ENCODE data around the gene ILF2. TPM values are rescaled to one million over a fixed set of nuclear protein-coding genes. Genes with fewer than 3 reads are reported as not detected.

ILF2 gene
- total and polyA plus RNA-seq, 2 experiments from 2014 or later = 173 to 178 TPM

DNA sequence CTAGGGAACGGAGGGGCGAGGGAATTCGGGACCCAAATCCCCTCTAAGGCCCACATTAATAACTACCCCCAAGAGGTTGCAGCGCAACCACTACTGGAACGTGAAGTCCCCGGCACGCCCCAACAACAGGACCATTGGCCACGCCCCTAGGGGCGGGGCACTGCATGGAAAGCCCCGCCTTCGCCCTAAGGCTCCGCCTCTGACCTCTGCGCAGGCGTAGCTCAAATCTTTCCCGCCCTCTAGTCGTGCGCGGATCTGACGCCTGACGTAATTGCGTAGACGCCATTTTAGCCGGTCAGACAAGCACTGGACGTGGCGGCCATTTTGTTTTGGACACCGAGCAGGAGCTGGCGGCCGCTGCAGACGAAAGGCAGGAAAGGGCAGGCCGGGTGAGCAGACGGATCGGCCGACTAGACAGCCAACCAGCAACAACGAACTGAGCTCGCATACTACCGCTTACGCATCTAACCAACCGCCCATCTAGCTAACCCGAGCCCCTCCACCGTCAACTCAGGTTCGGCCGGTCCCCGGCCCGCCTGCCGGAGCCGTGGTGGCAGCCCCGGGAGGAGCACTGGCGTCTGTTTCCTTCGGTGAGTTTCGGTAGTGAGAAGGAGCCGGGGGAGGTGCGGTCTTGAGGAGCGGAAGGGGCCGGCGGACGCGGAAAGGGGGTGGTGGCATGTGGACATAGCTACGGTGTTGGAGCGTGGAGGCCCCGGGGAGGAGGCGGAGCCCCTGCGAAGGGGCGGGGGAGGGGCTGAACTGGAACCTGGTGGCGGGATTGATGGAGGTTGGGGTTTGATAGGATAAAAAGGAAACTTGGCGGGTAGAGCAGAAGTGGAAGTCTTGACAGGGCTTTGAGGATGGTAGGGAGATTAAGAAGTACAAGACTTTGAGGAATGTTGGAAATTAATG, 36.8 kb downstream of the ILF2 start, which contains the start of gene CHTOP:
CHTOP (plus strand) TSS at position 313 of the 912 bp plus-strand sequence. CDS start 2,523 bp downstream, outside the sequence.
- H3K4me3 ChIP-seq = peak within 1 kb of the TSS; percentile 65
- peaks cover 36% of the 10 kb centered on the region for H4K20me1 ChIP-seq (ENCODE audit: insufficient read depth, poor library complexity, severe bottlenecking)
- no peaks in the 10 kb centered on the region for H3K9me3 ChIP-seq (ENCODE audit: low read depth)
- WGBS (ENCODE audit: low lambda C conversion rate, missing lambda C conversion rate) = 2% methylated on average over 65 of the region's 65 CpGs
- H3K4me2 ChIP-seq = peak within 1 kb of the TSS; percentile 84
- H3K36me3 ChIP-seq (replicated peaks; ENCODE audit: insufficient read depth, low read depth) = no peaks in the 10 kb centered on the region
- no peaks in the 10 kb centered on the region for H3K9me2 ChIP-seq (replicated peaks; ENCODE audit: insufficient read depth)
- no peaks in the 10 kb centered on the region for H3K27me3 ChIP-seq
- peak within 1 kb of the TSS; percentile 36 for H2AFZ ChIP-seq
- DNase-seq (ENCODE audit: low spot score) = peak; percentile 99
- peak within 1 kb of the TSS; percentile 99 for H3K27ac ChIP-seq
- H3K4me1 ChIP-seq (ENCODE audit: insufficient read depth) = peaks cover 21% of the 10 kb centered on the region
- H3K79me2 ChIP-seq = peaks cover 47% of the 10 kb centered on the region
- TF ChIP-seq EZH2phosphoT487 (IDR thresholded peaks at IDR 0.05; ENCODE audit: low read depth, severe bottlenecking, unreplicated experiment) (no peak), EZH2 (IDR thresholded peaks at IDR 0.05; ENCODE audit: borderline replicate concordance) (no peak)
- TF ChIP-seq, protein P1, sequence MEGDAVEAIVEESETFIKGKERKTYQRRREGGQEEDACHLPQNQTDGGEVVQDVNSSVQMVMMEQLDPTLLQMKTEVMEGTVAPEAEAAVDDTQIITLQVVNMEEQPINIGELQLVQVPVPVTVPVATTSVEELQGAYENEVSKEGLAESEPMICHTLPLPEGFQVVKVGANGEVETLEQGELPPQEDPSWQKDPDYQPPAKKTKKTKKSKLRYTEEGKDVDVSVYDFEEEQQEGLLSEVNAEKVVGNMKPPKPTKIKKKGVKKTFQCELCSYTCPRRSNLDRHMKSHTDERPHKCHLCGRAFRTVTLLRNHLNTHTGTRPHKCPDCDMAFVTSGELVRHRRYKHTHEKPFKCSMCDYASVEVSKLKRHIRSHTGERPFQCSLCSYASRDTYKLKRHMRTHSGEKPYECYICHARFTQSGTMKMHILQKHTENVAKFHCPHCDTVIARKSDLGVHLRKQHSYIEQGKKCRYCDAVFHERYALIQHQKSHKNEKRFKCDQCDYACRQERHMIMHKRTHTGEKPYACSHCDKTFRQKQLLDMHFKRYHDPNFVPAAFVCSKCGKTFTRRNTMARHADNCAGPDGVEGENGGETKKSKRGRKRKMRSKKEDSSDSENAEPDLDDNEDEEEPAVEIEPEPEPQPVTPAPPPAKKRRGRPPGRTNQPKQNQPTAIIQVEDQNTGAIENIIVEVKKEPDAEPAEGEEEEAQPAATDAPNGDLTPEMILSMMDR (IDR thresholded peaks at IDR 0.05; ENCODE audit: poor library complexity) = no peak

DNA sequence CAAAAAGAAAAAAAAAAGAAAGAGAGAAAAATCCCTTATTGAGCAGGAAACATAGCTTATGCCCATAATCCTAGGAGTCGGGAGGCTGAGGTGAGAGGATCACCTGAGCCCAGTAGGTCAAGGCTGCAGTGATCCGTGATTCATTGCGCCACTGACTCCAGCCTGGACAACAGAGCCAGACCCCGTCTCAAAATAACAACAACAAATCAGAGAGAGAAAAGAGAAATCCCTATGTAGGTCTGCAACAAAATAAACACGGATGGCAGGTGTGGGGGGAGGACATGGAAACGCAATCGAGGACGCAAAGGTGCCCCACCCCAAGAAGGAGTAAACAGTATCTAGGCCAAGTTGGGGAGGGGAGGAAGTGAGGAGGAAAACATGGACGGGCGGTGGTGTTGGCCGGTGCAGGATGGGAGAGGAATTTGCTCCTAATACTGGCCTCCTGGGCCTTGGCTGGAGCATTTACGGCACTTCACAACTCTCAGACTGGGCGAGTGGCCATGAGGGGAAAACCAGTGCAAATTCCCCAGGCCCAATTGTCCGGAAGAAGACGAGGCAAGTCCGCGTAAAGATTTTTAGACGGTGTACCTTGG, 37.5 kb downstream of the ILF2 start:
- H3K36me3 ChIP-seq (replicated peaks; ENCODE audit: insufficient read depth, low read depth) = no peaks in the 10 kb centered on the region
- H3K9me2 ChIP-seq (replicated peaks; ENCODE audit: insufficient read depth) = no peaks in the 10 kb centered on the region
- no peak overlapping the region for H2AFZ ChIP-seq
- 67% methylated on average over 18 of the region's 18 CpGs for WGBS (ENCODE audit: low lambda C conversion rate, missing lambda C conversion rate)
- H3K9me3 ChIP-seq (ENCODE audit: low read depth) = no peaks in the 10 kb centered on the region
- no peak for DNase-seq (ENCODE audit: low spot score)
- H3K79me2 ChIP-seq = peaks cover 39% of the 10 kb centered on the region
- TF ChIP-seq EZH2phosphoT487 (IDR thresholded peaks at IDR 0.05; ENCODE audit: low read depth, severe bottlenecking, unreplicated experiment) = no peak
- H3K4me3 ChIP-seq = no peak overlapping the region
- H3K4me1 ChIP-seq (ENCODE audit: insufficient read depth) = peaks cover 21% of the 10 kb centered on the region
- H3K27ac ChIP-seq = peak overlapping the region; percentile 50
- peaks cover 31% of the 10 kb centered on the region for H4K20me1 ChIP-seq (ENCODE audit: insufficient read depth, poor library complexity, severe bottlenecking)
- no peaks in the 10 kb centered on the region for H3K27me3 ChIP-seq
- peak overlapping the region; percentile 49 for H3K4me2 ChIP-seq

- peaks cover 23% of the 10 kb centered on the region for H3K79me2 ChIP-seq
- H3K27ac ChIP-seq = peak overlapping the region; percentile 40
- TF ChIP-seq, protein P1 (IDR thresholded peaks at IDR 0.05; ENCODE audit: poor library complexity) = no peak
- no peaks in the 10 kb centered on the region for H3K36me3 ChIP-seq (replicated peaks; ENCODE audit: insufficient read depth, low read depth)
- no peak overlapping the region for H3K4me2 ChIP-seq
- no peak for DNase-seq (ENCODE audit: low spot score)
- H2AFZ ChIP-seq = no peak overlapping the region
- peaks cover 20% of the 10 kb centered on the region for H4K20me1 ChIP-seq (ENCODE audit: insufficient read depth, poor library complexity, severe bottlenecking)
- H3K4me3 ChIP-seq = no peak overlapping the region
- no peaks in the 10 kb centered on the region for H3K9me3 ChIP-seq (ENCODE audit: low read depth)
- H3K9me2 ChIP-seq (replicated peaks; ENCODE audit: insufficient read depth) = no peaks in the 10 kb centered on the region
- H3K4me1 ChIP-seq (ENCODE audit: insufficient read depth) = peaks cover 37% of the 10 kb centered on the region
- 71% methylated on average over 10 of the region's 10 CpGs for WGBS (ENCODE audit: low lambda C conversion rate, missing lambda C conversion rate)
- no peaks in the 10 kb centered on the region for H3K27me3 ChIP-seq
Observed at GRCh38 chr1:153631047-153632022, 39.5 kb downstream of the ILF2 start.

Data from hepatocyte (in vitro differentiated cells).